ENCODE measurements around the gene RASGRP2.

The RASGRP2 gene

DNA sequence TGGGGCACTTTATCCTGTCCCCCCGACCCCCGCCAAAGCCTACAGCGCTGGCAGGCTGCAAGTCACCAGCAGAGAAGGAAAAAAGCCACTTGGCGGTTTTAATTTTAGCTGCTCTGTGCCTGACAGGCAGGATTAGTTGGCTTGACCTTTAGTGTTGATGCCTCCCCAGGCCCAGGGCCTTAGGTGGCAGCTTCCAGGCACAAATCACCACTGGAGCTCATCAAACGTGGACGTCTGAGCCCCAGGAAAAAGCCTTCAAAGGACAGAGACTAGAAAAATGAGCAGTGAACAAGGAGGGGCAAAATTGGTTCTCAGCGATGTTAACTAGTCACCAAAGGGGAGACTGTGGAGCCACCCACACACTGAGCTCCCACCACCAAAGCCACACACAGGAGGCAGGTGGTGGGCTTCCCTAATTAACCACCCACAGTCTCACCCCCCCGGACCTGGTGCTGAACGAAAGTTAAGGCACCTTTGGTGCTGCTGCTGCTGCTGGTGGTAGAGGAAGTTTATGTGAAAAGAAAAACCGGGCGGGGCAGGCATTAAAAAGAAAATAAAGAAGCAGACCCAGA is 20.2 kb upstream of the RASGRP2 start:
- no peak for TF ChIP-seq EZH2phosphoT487 (IDR thresholded peaks at IDR 0.05; ENCODE audit: low read depth)
- no peak overlapping the region for H2AFZ ChIP-seq (ENCODE audit: low read depth, low read length)
- peaks cover 68% of the 10 kb centered on the region for H4K20me1 ChIP-seq (ENCODE audit: insufficient read depth, low read length)
- H3K36me3 ChIP-seq (replicated peaks; ENCODE audit: low read depth, low read length), result peaks cover 60% of the 10 kb centered on the region
- H3K9ac ChIP-seq (ENCODE audit: low read length), result no peak overlapping the region
- no peaks in the 10 kb centered on the region for H3K4me1 ChIP-seq (ENCODE audit: low read length)
- peaks cover 30% of the 10 kb centered on the region for H3K79me2 ChIP-seq (ENCODE audit: low read length)
- H3K27ac ChIP-seq (ENCODE audit: low read length), result no peak overlapping the region
- H3K27me3 ChIP-seq (ENCODE audit: low read depth, low read length), result no peaks in the 10 kb centered on the region
- no peak overlapping the region for H3K4me3 ChIP-seq (ENCODE audit: low read length)
- H3K9me3 ChIP-seq (ENCODE audit: insufficient read depth, low read length), result no peaks in the 10 kb centered on the region
- no peak overlapping the region for H3K4me2 ChIP-seq (ENCODE audit: low read length)

DNA sequence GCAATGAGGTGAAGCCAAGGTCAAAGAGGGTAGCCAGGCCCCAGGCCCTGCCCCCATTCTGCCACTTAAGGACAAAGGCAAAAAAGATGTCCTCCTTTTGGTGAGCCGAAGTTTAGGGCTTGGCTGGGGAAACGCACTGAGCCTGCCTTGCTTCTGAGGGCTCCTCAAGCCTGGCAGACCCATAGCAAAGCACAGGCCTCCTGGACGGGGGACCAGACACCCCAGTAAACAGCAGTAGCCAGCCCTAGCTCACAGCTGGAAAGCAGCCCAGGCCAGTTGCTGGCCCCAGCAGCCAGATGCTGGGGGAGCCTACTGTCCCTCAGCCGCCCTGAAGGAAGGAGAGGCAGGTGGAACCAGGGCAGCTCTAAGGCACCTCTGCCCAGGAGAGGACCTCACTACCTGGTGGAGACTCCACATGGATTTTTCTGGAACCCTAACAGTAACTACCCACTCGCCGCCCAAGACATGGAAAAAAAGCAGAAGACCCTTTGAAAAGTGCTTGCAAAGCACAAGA is 19.6 kb upstream of the RASGRP2 start:
- Histone ChIP-seq H4K20me1 (ENCODE audit: insufficient read depth, low read length) (peaks cover 63% of the 10 kb centered on the region), H3K27ac (ENCODE audit: low read length) (no peak overlapping the region), H3K9ac (ENCODE audit: low read length) (no peak overlapping the region), H3K4me2 (ENCODE audit: low read length) (no peak overlapping the region), H3K9me3 (ENCODE audit: insufficient read depth, low read length) (no peaks in the 10 kb centered on the region), H3K4me1 (ENCODE audit: low read length) (no peaks in the 10 kb centered on the region), H2AFZ (ENCODE audit: low read depth, low read length) (no peak overlapping the region), H3K79me2 (ENCODE audit: low read length) (peaks cover 26% of the 10 kb centered on the region), H3K27me3 (ENCODE audit: low read depth, low read length) (no peaks in the 10 kb centered on the region), H3K36me3 (replicated peaks; ENCODE audit: low read depth, low read length) (peaks cover 54% of the 10 kb centered on the region), H3K4me3 (ENCODE audit: low read length) (no peak overlapping the region)
- no peak for TF ChIP-seq EZH2phosphoT487 (IDR thresholded peaks at IDR 0.05; ENCODE audit: low read depth)
- TF ChIP-seq, protein P1, sequence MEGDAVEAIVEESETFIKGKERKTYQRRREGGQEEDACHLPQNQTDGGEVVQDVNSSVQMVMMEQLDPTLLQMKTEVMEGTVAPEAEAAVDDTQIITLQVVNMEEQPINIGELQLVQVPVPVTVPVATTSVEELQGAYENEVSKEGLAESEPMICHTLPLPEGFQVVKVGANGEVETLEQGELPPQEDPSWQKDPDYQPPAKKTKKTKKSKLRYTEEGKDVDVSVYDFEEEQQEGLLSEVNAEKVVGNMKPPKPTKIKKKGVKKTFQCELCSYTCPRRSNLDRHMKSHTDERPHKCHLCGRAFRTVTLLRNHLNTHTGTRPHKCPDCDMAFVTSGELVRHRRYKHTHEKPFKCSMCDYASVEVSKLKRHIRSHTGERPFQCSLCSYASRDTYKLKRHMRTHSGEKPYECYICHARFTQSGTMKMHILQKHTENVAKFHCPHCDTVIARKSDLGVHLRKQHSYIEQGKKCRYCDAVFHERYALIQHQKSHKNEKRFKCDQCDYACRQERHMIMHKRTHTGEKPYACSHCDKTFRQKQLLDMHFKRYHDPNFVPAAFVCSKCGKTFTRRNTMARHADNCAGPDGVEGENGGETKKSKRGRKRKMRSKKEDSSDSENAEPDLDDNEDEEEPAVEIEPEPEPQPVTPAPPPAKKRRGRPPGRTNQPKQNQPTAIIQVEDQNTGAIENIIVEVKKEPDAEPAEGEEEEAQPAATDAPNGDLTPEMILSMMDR (IDR thresholded peaks at IDR 0.05; ENCODE audit: low read depth, low read length), result no peak

DNA sequence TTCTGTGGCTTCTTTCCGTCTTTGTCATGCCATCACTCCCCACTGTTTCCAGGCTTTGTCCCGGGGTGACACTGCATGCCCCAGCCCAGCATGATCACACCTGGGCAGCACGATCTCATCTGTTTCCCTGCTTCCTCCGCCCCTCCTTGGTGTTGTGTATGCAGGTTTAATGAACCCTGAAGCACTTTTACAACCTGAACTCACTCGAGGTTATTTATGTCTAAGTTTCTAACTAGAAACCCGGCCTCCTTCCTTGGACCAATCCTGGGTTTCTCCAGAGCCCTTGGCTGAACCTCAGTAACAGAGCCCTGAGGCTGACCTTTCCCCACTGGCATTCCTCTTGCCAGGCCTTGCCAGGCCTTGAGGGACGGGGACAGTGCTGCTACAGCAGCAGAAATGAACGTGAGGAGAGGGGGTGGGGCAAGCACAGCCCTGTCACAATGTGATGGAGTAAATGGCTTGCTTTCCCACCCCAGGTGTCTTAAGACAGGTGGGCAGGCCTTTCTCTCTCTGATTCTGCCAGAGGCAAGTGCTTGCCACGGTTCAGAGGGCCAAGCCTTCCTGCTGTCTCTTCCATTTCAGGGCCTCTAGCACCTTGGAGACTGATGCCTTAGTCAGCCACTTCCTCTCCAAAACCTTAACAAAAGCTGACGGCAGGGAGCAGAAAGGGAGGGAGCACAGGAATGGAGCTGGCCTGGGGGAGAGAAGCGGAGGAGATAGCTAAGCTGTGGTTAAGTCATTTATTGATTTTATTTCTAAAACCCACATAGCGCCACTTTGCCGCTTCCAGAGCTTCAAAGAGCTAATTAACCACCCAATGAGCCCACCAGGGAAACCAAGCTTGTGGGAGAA is 19.0 kb upstream of the RASGRP2 start:
- Histone ChIP-seq H3K9ac (ENCODE audit: low read length) (no peak overlapping the region), H3K9me3 (ENCODE audit: insufficient read depth, low read length) (no peaks in the 10 kb centered on the region), H3K27me3 (ENCODE audit: low read depth, low read length) (no peaks in the 10 kb centered on the region), H3K27ac (ENCODE audit: low read length) (0 out of 2 replicates have a peak overlapping the region, but pooled peaks have one; percentile 13), H4K20me1 (ENCODE audit: insufficient read depth, low read length) (peaks cover 56% of the 10 kb centered on the region), H3K4me1 (ENCODE audit: low read length) (no peaks in the 10 kb centered on the region), H3K36me3 (replicated peaks; ENCODE audit: low read depth, low read length) (peaks cover 48% of the 10 kb centered on the region), H3K4me2 (ENCODE audit: low read length) (no peak overlapping the region), H2AFZ (ENCODE audit: low read depth, low read length) (no peak overlapping the region), H3K4me3 (ENCODE audit: low read length) (no peak overlapping the region), H3K79me2 (ENCODE audit: low read length) (peaks cover 19% of the 10 kb centered on the region)
- no peak for TF ChIP-seq EZH2phosphoT487 (IDR thresholded peaks at IDR 0.05; ENCODE audit: low read depth)
- TF ChIP-seq, protein P1 (IDR thresholded peaks at IDR 0.05; ENCODE audit: low read depth, low read length), result no peak

DNA sequence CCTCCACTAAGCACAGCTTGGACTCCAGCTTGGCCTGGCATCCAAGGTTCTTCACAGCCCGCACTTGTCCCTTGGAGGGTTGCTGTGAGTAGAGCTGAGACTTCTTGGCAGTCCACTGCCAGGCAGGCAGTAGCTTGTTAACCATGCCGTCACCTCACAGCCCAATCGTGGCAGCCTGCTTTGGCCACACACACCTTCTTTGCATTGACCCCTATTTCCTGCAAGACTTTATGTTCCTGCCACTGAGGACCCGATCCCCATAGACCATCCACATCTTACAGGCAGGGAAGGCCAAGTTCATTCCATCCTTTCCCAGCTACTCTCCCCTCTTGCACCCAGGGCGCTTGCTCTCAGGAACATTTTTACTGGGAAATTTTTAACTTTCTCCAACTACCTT is 18.3 kb upstream of the RASGRP2 start:
- Histone ChIP-seq H3K27ac (ENCODE audit: low read length) (peak overlapping the region; percentile 6; the same call in 1 of the 2 replicates), H3K9ac (ENCODE audit: low read length) (no peak overlapping the region), H3K4me1 (ENCODE audit: low read length) (no peaks in the 10 kb centered on the region), H3K9me3 (ENCODE audit: insufficient read depth, low read length) (no peaks in the 10 kb centered on the region), H3K4me3 (ENCODE audit: low read length) (no peak overlapping the region), H3K4me2 (ENCODE audit: low read length) (no peak overlapping the region), H3K27me3 (ENCODE audit: low read depth, low read length) (no peaks in the 10 kb centered on the region), H3K36me3 (replicated peaks; ENCODE audit: low read depth, low read length) (peaks cover 42% of the 10 kb centered on the region), H2AFZ (ENCODE audit: low read depth, low read length) (no peak overlapping the region), H3K79me2 (ENCODE audit: low read length) (peaks cover 13% of the 10 kb centered on the region), H4K20me1 (ENCODE audit: insufficient read depth, low read length) (peaks cover 50% of the 10 kb centered on the region)
- TF ChIP-seq, protein P1 (IDR thresholded peaks at IDR 0.05; ENCODE audit: low read depth, low read length), result no peak
- TF ChIP-seq EZH2phosphoT487 (IDR thresholded peaks at IDR 0.05; ENCODE audit: low read depth), result no peak
